Measurements from ENCODE around the gene OGFRL1.

Gene OGFRL1

GRCh38 chr6:71334768-71335167, 46.2 kb downstream of the OGFRL1 start:
- no peak for DNase-seq (ENCODE audit: low read depth)

- no peak for DNase-seq (ENCODE audit: low read depth)
Measured at GRCh38 chr6:71335544-71335943, 46.9 kb downstream of the OGFRL1 start.

GRCh38 chr6:71336901-71337300, 48.3 kb downstream of the OGFRL1 start:
- no peak for DNase-seq (ENCODE audit: low read depth)

GRCh38 chr6:71338540-71339316, 50.1 kb downstream of the OGFRL1 start:
- DNase-seq (ENCODE audit: low read depth) = no peak

GRCh38 chr6:71342772-71343171, 54.2 kb downstream of the OGFRL1 start:
- DNase-seq (ENCODE audit: low read depth) = no peak

GRCh38 chr6:71345476-71346333, 57.1 kb downstream of the OGFRL1 start:
- no peak for DNase-seq (ENCODE audit: low read depth)

GRCh38 chr6:71346334-71346694, 57.7 kb downstream of the OGFRL1 start:
- no peak for DNase-seq (ENCODE audit: low read depth)

- DNase-seq (ENCODE audit: low read depth) = no peak
Measured at GRCh38 chr6:71347119-71347518, 58.5 kb downstream of the OGFRL1 start.

- DNase-seq (ENCODE audit: low read depth) = no peak
Measured at GRCh38 chr6:71349395-71349794, 60.8 kb downstream of the OGFRL1 start.

GRCh38 chr6:71349976-71350615, 61.5 kb downstream of the OGFRL1 start:
- no peak for DNase-seq (ENCODE audit: low read depth)

- no peak for DNase-seq (ENCODE audit: low read depth)
Measured at GRCh38 chr6:71351190-71351589, 62.6 kb downstream of the OGFRL1 start.

Data from CMK (cell line).